SIG-M5 treated with dmso at 0.1 percent for 504 hours (cell line): ENCODE data around the gene CD82.

Experiments
- DNase-seq: peaks from one replicate; lab custom pipeline; 2025; ENCODE audit not compliant: unreplicated experiment; lab: John Stamatoyannopoulos, UW

CD82 gene

GRCh38 chr11:44597358-44598012 is 32.0 kb downstream of the CD82 start:
- DNase-seq = no peak

- no peak for DNase-seq
These were observed 33.4 kb downstream of the CD82 start for GRCh38 chr11:44598831-44599230.

- no peak for DNase-seq
These were observed 34.8 kb downstream of the CD82 start for GRCh38 chr11:44600261-44600660.

- no peak for DNase-seq
These were observed 35.4 kb downstream of the CD82 start for GRCh38 chr11:44600839-44601383.

GRCh38 chr11:44601471-44602370 is 36.3 kb downstream of the CD82 start:
- DNase-seq = no peak

GRCh38 chr11:44602891-44603310 is 37.4 kb downstream of the CD82 start:
- DNase-seq = no peak

- no peak for DNase-seq
These were observed 38.7 kb downstream of the CD82 start for GRCh38 chr11:44604171-44604581.

GRCh38 chr11:44605068-44605708 is 39.7 kb downstream of the CD82 start:
- DNase-seq = no peak

- DNase-seq = no peak
These were observed 40.5 kb downstream of the CD82 start for GRCh38 chr11:44605965-44606364.

- no peak for DNase-seq
These were observed 41.0 kb downstream of the CD82 start for GRCh38 chr11:44606472-44606871.

- DNase-seq = no peak
These were observed 42.0 kb downstream of the CD82 start for GRCh38 chr11:44607319-44607962.

GRCh38 chr11:44607987-44608386 is 42.5 kb downstream of the CD82 start:
- DNase-seq = no peak

- DNase-seq = no peak
These were observed 43.2 kb downstream of the CD82 start for GRCh38 chr11:44608651-44608990.

- no peak for DNase-seq
These were observed 43.7 kb downstream of the CD82 start for GRCh38 chr11:44608991-44609782.

- no peak for DNase-seq
These were observed 44.3 kb downstream of the CD82 start for GRCh38 chr11:44609783-44610155.

- no peak for DNase-seq
These were observed 44.9 kb downstream of the CD82 start for GRCh38 chr11:44610186-44610955.

- no peak for DNase-seq
These were observed 45.6 kb downstream of the CD82 start for GRCh38 chr11:44611088-44611487.

GRCh38 chr11:44611687-44612434 is 46.4 kb downstream of the CD82 start:
- DNase-seq = no peak

GRCh38 chr11:44613153-44613552 is 47.7 kb downstream of the CD82 start:
- DNase-seq = no peak
